GM19351 (cell line): ENCODE measurements around the gene OGFRL1.
"Not testable (repeated sequence)": the region's sequence is repeated elsewhere in the genome, so short reads cannot be mapped to it uniquely, and the experiment has no call there.

Experiments used
- ATAC-seq: cut with Tn5 transposase; IDR thresholded peaks from one replicate; pipeline ENCODE4 v1.9.1; 2021; ENCODE audit warnings: mild to moderate bottlenecking, moderate library complexity; ENCODE audit not compliant: unreplicated experiment

The OGFRL1 gene

DNA sequence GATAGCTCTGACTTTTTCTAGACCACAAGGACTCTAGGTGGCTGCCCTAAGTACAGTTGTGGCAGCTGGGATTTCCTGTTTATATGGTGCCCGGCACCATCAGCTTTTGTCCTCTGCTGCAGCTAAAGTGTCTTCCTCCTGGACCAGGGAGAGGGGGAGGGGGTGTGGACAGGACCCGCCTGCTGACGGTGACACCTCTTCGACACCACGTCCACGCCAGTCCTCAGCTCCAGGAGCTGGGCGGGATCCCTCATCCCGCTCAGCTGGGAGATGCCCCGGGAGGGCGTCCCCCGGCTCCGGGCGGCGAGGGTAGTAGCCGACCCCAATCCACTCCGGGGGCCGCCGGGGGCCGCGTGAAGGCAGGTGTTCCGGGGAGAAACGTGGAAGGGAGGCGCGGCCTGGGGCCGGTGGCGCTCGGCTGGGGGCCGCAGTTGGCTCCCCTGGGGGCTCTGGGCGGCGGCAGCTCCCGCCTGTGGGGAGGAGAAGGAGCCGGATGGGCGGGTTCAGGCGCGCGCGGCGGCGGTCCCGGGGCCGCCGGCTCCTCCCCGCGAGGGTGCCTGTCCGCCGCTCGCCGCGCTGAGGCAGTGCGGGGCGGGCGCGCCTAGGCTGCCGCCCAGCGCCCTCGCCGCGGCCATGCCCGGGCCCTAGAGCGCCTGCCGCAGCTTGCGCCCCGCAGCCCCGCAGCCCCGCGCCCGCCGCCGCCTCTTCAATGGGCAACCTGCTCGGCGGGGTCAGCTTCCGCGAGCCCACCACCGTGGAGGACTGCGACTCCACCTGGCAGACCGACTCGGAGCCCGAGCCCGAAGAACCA lies at the start of gene OGFRL1:
TSS of gene OGFRL1 (plus strand) at position 584 of the 811 bp plus-strand sequence. CDS start at position 710, 126 bp downstream.
- peak; percentile 81 for ATAC-seq

GRCh38 chr6:71239694-71240093 lies 48.9 kb upstream of the OGFRL1 start:
- no peak for ATAC-seq

- no peak for ATAC-seq
Observed at GRCh38 chr6:71245265-71246049, 43.2 kb upstream of the OGFRL1 start.

DNA sequence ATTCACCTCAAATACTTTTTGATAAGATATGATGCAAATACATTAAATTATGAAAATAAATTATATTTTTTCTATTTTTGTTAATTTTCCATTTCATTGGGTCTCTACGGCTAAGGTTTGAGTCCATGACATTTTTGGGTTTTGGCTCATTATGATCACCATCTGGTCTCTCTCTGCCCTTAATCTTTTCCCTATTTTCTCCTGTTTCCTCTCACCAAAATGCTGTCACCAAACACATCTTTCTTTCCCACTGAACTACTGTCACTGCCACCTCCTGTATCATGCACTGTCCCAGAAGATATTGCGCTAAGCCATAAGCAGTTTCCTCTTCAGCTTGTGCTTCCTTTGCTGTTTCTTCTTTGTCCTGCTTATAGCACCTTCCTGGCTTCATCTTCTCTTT lies 42.0 kb upstream of the OGFRL1 start:
- ATAC-seq = no peak

GRCh38 chr6:71248306-71248765 lies 40.3 kb upstream of the OGFRL1 start:
- peak; percentile 76 for ATAC-seq

DNA sequence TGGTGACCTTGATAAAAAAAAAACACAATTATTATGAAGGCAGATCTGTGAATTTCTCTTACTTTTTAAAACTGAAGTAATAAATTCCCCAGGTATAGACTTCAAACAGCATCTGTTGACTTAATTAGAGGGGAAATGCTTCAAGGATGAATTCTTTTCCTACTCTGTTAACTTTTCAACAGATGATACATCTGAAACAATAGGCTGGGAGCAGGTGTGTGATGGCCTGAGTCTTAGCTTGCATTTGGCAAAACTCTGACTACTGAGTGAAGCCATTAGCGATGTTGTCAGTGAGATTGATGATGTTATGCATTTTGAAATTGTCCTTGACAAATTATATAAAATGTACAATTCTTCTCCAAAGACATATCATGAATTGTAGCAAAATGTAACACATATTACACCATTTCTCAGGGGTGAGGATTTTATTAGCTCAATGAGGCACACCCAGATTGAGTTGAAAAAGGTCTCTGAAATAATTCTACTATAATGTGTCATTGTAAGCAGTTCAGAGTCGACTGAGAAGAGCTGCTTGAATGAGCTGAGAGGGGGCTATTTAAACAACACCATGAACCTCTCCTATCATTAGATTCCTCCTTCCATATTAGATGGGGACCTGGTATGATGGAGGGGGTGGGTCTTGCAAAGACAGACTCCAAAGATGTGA lies 39.6 kb upstream of the OGFRL1 start:
- ATAC-seq = no peak

- ATAC-seq = no peak
Observed at GRCh38 chr6:71250099-71250602, 38.5 kb upstream of the OGFRL1 start.

DNA sequence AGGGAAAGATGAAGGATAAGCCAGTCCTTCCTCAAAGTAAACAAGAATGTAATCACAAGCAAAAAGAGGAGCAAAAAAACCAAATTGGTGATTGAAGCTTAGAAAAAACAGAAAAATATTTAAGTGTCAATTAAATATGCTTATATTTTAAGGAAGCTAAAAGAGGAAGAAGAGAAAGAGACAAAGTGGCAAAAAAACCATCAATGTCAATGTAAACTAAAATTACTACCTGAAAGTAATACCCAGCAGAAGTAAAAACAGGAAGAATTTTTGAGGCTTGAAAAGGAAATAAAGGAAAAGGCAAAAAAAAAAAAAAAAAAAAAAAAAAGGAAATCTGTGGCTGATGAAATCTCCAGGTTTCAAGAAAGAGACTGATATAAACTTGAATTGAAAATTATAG lies 36.2 kb upstream of the OGFRL1 start:
- ATAC-seq = no peak

DNA sequence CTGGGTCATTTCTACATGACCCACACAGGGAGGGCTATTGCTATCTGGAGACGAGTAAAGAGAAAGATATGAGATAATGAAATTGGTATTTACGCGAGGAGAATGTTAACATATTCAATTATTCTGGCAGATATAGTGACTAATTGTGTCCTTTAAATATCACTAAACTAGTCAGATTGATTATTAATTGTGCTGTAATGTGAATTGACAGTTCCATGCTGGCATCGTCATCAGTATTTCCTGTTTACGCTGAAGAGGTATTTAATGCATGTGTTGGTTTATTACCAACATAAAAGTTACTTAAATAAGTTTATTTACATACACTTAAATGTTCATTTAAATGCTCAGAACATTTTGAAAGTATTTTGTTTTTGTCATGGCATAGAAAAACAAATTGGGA lies 35.7 kb upstream of the OGFRL1 start:
- no peak for ATAC-seq

DNA sequence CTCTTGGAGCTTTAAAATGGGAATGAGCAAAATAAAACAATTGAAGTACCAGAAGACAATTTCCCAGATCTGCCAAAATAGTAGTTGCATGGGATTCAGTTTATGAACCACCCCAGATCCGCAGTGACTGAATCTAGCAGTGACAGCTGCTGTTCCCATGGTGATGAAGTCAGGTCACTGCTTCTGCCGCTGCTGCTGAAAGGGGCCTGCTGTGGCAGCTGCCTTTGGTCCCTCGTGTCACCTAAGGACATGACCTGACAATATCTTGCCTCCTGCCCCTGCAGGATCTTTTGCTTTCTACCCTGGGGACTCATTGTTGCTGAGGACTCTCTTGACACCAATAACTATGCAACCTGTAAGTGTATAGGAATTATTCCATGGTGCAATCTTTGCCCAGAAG lies 34.3 kb upstream of the OGFRL1 start:
- ATAC-seq = no peak

DNA sequence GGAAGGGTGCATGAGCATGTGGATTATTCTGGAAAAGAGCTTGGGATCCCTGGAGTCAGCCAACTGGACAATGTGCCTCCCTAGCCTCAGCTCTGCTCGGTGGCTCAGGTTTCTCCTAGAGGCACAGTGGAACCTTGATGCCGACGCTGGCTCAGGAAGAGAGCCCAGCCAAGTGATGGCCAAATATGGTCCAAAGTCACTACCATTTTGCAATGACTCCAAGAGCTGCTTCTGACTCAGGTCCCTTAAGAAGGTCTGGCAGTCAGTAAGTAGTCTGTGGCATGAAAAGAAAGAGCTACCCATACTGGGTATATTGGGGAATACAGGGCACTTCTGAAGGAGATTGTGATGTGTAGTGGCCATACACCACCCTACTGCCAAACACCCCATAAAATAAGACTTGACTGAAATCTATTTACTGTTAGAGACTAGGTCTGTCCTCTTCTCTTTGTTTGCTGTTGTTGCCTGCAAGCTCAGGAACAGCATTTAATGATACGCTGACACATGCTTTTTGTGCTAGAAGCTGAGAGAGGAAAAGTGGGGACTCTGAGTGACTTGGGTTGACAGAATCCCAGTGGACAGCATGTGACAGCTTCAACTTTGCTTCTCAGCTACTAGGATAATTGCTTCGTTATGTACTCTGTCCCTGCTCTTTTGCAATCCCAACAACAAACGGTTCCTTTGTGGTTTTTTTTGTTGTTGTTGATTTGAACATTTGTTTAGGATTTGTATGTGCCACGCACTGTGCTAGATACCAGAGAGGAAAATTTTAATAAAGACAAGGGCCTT lies 30.3 kb upstream of the OGFRL1 start:
- ATAC-seq = no peak

DNA sequence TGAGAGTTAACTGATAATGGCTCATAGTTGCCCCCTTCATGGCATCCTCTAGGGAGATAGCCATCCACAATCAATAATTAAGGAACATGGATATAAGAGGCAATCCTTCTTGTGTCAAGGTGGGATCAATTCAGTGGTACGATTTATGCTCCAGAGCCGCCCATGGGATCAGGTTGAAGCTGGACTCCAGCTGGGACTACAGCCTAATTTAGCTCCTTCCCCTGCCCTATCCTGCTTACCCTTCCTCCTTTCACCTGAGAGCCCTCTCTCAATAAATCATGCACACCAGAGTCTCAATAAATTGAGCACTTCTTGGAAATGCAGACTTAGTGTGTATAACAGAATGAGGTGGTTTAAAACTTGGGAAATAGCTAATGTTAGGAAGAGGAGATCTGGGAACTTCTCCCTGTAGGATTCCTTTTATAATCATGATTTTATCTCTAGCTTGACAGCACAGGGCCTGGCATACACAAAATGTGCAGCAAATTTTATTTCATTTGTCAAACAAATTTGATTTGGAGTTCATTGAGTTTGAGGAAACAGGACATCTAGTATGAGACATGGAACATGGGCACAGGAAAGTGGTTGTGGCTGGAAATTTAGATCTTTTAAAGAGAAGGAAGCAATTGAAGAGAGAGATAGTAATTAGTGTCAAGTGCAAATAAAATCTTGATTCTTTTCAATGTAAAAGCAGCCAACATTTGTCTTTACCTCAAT lies 28.6 kb upstream of the OGFRL1 start:
- ATAC-seq = no peak

DNA sequence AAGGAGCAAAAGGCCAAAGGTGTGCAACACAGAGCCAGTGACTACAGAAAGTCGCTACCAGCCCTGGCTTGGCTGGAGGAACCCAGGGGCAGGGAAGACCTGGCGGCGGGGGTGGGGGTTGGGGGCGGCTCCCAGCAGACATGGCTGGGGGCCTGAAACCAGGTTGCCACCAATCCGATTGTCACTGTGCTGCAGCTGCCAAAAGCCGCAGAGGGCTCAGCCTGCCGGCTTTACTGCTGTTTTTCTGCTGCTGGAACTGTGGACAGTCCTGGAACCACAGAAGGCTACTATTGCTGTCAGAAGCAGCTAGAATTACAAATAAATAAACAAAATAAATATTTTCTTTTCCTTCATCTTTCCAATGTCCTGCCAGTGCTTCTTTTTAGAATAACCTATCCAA lies 25.7 kb upstream of the OGFRL1 start:
- no peak for ATAC-seq

DNA sequence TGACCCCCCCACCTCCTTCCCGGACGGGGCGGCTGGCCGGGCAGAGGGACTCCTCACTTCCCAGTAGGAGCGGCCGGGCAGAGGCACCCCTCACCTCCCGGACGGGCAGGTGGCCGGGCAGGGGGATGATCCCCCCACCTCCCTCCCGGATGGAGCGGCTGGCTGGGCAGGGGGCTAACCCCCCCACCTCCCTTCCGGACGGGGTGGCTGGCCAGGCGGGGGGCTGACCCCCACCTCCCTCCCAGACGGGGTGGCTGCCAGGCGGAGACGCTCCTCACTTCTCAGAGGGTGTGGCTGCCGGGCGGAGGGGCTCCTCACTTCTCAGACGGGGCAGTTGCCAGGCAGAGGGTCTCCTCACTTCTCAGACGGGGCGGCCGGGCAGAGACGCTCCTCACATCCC lies 22.2 kb upstream of the OGFRL1 start:
- ATAC-seq = not testable (repeated sequence)

DNA sequence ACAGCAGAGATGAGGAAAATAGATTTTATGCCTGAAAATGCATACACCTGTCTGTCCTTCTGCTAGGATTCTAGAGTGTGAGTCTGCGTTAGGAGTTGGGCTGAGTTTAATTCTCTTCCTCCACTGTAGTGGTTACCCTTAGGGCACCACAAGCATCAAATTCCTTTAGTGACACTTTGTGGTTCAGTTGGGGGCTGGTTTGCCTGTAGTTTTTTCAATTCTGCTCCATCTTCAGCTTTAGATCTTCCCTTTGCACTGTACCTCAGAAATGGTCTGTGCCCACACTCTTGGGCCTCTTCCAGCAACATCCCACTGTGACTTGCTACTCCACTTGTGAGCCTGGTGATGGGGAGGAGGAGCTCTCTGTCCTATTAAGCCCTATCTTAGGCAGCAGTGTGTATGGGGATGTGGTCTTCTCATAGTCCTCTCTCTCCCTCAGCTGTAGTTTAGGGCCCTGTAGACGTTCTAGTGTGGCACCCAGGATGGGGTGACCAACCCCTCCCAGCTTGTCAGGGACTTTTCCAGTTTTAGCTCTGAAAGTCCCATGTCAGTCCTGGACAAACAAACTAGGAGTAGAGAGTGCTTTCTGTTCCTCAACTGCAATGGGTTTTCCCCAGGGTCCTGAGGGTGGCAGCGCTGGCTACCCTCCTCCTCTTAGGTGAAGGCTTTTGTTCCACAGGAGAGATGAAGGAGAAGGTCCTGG lies 19.7 kb upstream of the OGFRL1 start:
- peak; percentile 54 for ATAC-seq

- ATAC-seq = no peak
Observed at GRCh38 chr6:71277926-71278600, 10.5 kb upstream of the OGFRL1 start.

GRCh38 chr6:71279321-71279720 lies 9.3 kb upstream of the OGFRL1 start:
- ATAC-seq = no peak

DNA sequence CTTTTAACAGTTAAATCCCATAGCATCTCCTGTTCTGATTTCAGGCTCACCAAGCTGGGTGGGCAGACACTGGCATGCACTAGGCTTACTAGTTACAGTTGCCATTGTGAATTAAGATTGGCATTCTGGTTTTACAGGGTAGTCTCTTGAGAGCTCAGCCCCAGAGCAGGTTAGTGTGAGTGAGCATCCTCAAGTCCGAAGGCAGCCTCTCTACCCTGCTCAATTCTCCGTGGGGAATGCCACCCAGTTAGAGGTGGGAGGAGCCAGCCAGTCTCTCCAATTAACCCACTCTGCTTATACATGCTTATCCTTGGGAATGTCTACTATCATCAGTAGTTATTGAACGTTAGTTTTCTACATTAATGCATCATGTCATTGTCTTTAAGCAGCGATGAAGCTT lies 8.9 kb upstream of the OGFRL1 start:
- no peak for ATAC-seq

GRCh38 chr6:71280701-71281100 lies 7.9 kb upstream of the OGFRL1 start:
- ATAC-seq = no peak
